HCT116 (cell line): ENCODE data around the gene NDUFB8.

Source experiments
- CTCF ChIP-seq, 3 experiments: fragments of 200-600 bp in 1 of 3; sonication (generic) in 1 of 3; IDR thresholded peaks in 2 of 3; conservative IDR thresholded peaks in 1 of 3; 2 replicates each; pipeline ENCODE4 v1.5.1; 2012 to 2017; ENCODE audit warnings: low read depth in 2 of 3, low read length in 2 of 3, antibody characterized with exemption in 1 of 3, borderline replicate concordance in 1 of 3, control low read depth in 1 of 3, mild to moderate bottlenecking in 1 of 3, mixed read lengths in 1 of 3, mixed run types in 1 of 3, moderate library complexity in 1 of 3; ENCODE audit not compliant: insufficient read depth in 1 of 3
- ELF1 ChIP-seq: IDR thresholded peaks from 2 replicates; pipeline ENCODE4 v1.6.1; 2012; ENCODE audit warnings: low read depth, borderline replicate concordance
- EZH2 ChIP-seq: fragments of 200-600 bp; sonication (generic); IDR thresholded peaks from 2 replicates; pipeline ENCODE4 v1.6.1; 2017; ENCODE audit warnings: antibody characterized with exemption, mixed run types
- MAX ChIP-seq: IDR thresholded peaks from 2 replicates; pipeline ENCODE4 v1.6.1; 2012
- POLR2AphosphoS5 ChIP-seq: IDR thresholded peaks from 2 replicates; pipeline ENCODE4 v1.6.1; 2011; ENCODE audit warnings: mild to moderate bottlenecking, low read depth, low read length, moderate library complexity
- YY1 ChIP-seq: IDR thresholded peaks from 2 replicates; pipeline ENCODE4 v1.6.1; 2011; ENCODE audit warnings: low read length, low read depth, moderate library complexity, mild to moderate bottlenecking; ENCODE audit not compliant: insufficient replicate concordance; ENCODE audit errors: extremely low read depth
- TF ChIP-seq, protein P1 (sequence below): IDR thresholded peaks from 2 replicates; pipeline ENCODE4 v1.6.1; 2012; ENCODE audit warnings: low read depth

GRCh38 chr10:100522107-100522801 is 7.4 kb downstream of the NDUFB8 start:
- TF ChIP-seq, protein P1, sequence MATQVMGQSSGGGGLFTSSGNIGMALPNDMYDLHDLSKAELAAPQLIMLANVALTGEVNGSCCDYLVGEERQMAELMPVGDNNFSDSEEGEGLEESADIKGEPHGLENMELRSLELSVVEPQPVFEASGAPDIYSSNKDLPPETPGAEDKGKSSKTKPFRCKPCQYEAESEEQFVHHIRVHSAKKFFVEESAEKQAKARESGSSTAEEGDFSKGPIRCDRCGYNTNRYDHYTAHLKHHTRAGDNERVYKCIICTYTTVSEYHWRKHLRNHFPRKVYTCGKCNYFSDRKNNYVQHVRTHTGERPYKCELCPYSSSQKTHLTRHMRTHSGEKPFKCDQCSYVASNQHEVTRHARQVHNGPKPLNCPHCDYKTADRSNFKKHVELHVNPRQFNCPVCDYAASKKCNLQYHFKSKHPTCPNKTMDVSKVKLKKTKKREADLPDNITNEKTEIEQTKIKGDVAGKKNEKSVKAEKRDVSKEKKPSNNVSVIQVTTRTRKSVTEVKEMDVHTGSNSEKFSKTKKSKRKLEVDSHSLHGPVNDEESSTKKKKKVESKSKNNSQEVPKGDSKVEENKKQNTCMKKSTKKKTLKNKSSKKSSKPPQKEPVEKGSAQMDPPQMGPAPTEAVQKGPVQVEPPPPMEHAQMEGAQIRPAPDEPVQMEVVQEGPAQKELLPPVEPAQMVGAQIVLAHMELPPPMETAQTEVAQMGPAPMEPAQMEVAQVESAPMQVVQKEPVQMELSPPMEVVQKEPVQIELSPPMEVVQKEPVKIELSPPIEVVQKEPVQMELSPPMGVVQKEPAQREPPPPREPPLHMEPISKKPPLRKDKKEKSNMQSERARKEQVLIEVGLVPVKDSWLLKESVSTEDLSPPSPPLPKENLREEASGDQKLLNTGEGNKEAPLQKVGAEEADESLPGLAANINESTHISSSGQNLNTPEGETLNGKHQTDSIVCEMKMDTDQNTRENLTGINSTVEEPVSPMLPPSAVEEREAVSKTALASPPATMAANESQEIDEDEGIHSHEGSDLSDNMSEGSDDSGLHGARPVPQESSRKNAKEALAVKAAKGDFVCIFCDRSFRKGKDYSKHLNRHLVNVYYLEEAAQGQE: no peak
- TF ChIP-seq YY1: no peak
- TF ChIP-seq CTCF (IDR thresholded peaks at IDR 0.05 in 2 of 3, conservative IDR thresholded peaks at IDR 0.05 in 1 of 3; ENCODE audit: borderline replicate concordance in 1 of 3, insufficient read depth in 1 of 3, low read depth in 2 of 3, low read length in 2 of 3): no peak
- TF ChIP-seq ELF1: no peak
- TF ChIP-seq EZH2: no peak
- no peak for TF ChIP-seq POLR2AphosphoS5
- TF ChIP-seq MAX: no peak
